DND-41 (cell line): ENCODE results near the gene FAM3D.

Source experiments
- ATAC-seq: fragments of 200-7000 bp; cut with Tn5 transposase; 3 replicates; pipeline ENCODE4 v1.9.1; 2021; ENCODE audit warnings: low read depth; ENCODE audit not compliant: insufficient read depth
- DNase-seq: peaks from one replicate; pipeline ENCODE4 v3.0.0-alpha.2; 2020
- H2AFZ ChIP-seq: 2 replicates; pipeline ENCODE4 v1.6.0; 2012; ENCODE audit warnings: low read depth, low read length
- H3K27ac ChIP-seq: 2 replicates; pipeline ENCODE4 v1.5.1; 2012; ENCODE audit warnings: low read length, inconsistent platforms
- H3K27me3 ChIP-seq: fragments of 200-600 bp; sonication (generic); 2 replicates; pipeline ENCODE4 v1.6.0; 2012; ENCODE audit warnings: low read length, mild to moderate bottlenecking, inconsistent platforms; ENCODE audit not compliant: insufficient read depth, poor library complexity
- H3K36me3 ChIP-seq: 2 replicates; pipeline ENCODE4 v1.5.1; 2012; ENCODE audit warnings: low read length, inconsistent platforms; ENCODE audit not compliant: insufficient read depth
- H3K4me1 ChIP-seq: 2 replicates; pipeline ENCODE4 v1.5.1; 2012; ENCODE audit warnings: mild to moderate bottlenecking, low read length; ENCODE audit not compliant: insufficient read depth
- H3K4me2 ChIP-seq: 2 replicates; pipeline ENCODE4 v1.6.0; 2012; ENCODE audit warnings: mild to moderate bottlenecking, moderate library complexity, low read length, inconsistent platforms; ENCODE audit not compliant: insufficient read depth
- H3K4me3 ChIP-seq, 2 experiments: fragments of 200-600 bp in 1 of 2; shearing (Covaris generic) in 1 of 2; 2 replicates each; pipeline ENCODE4 v1.5.1; 2012 to 2016; ENCODE audit warnings: inconsistent platforms in 2 of 2, low read length in 2 of 2, mild to moderate bottlenecking in 2 of 2, low read depth in 1 of 2, moderate library complexity in 1 of 2
- H3K79me2 ChIP-seq: 2 replicates; pipeline ENCODE4 v1.6.0; 2012; ENCODE audit warnings: low read length, inconsistent platforms; ENCODE audit not compliant: insufficient read depth
- H3K9ac ChIP-seq: 2 replicates; pipeline ENCODE4 v1.6.0; 2012; ENCODE audit warnings: low read depth, mild to moderate bottlenecking, inconsistent platforms, low read length, moderate library complexity
- H3K9me3 ChIP-seq: 2 replicates; pipeline ENCODE4 v1.5.1; 2012; ENCODE audit warnings: low read length, moderate library complexity, mild to moderate bottlenecking, inconsistent platforms; ENCODE audit not compliant: insufficient read depth, severe bottlenecking
- H4K20me1 ChIP-seq: 2 replicates; pipeline ENCODE4 v1.6.0; 2012; ENCODE audit warnings: low read length; ENCODE audit not compliant: insufficient read depth
- CTCF ChIP-seq: IDR thresholded peaks from 2 replicates; pipeline ENCODE4 v1.5.1; 2012; ENCODE audit warnings: borderline replicate concordance, low read length, moderate library complexity, mild to moderate bottlenecking; ENCODE audit not compliant: poor library complexity, severe bottlenecking; ENCODE audit errors: extremely low read depth
- EZH2 ChIP-seq: IDR thresholded peaks from 3 replicates; pipeline ENCODE4 v1.6.1; 2012; ENCODE audit warnings: borderline replicate concordance, low read depth, mild to moderate bottlenecking, moderate library complexity, low read length, inconsistent platforms; ENCODE audit not compliant: severe bottlenecking

FAM3D gene

GRCh38 chr3:58608648-58609047 lies 57.9 kb downstream of the FAM3D start:
- H3K27ac ChIP-seq = no peak overlapping the region
- H3K4me3 ChIP-seq = no peak overlapping the region
- no peaks in the 10 kb centered on the region for H3K4me1 ChIP-seq
- no peak for TF ChIP-seq CTCF
- TF ChIP-seq EZH2 = no peak
- ATAC-seq = no peak
- no peak overlapping the region for H2AFZ ChIP-seq
- H3K36me3 ChIP-seq = no peaks in the 10 kb centered on the region
- H3K9me3 ChIP-seq = no peaks in the 10 kb centered on the region
- no peak overlapping the region for H3K9ac ChIP-seq
- H3K79me2 ChIP-seq = no peaks in the 10 kb centered on the region
- no peak for DNase-seq
- H4K20me1 ChIP-seq = no peaks in the 10 kb centered on the region
- H3K27me3 ChIP-seq = no peaks in the 10 kb centered on the region
- no peak overlapping the region for H3K4me2 ChIP-seq

GRCh38 chr3:58607816-58608215 lies 58.8 kb downstream of the FAM3D start:
- Histone ChIP-seq H3K27me3 (no peaks in the 10 kb centered on the region), H3K4me2 (no peak overlapping the region), H3K4me3 (no peak overlapping the region), H4K20me1 (no peaks in the 10 kb centered on the region), H3K4me1 (no peaks in the 10 kb centered on the region), H3K36me3 (no peaks in the 10 kb centered on the region), H3K27ac (no peak overlapping the region), H3K79me2 (no peaks in the 10 kb centered on the region), H3K9ac (no peak overlapping the region), H2AFZ (no peak overlapping the region), H3K9me3 (no peaks in the 10 kb centered on the region)
- DNase-seq = no peak
- TF ChIP-seq EZH2 (no peak), CTCF (no peak)
- no peak for ATAC-seq

GRCh38 chr3:58606693-58607092 lies 59.9 kb downstream of the FAM3D start:
- Histone ChIP-seq H4K20me1 (no peaks in the 10 kb centered on the region), H2AFZ (no peak overlapping the region), H3K36me3 (no peaks in the 10 kb centered on the region), H3K9ac (no peak overlapping the region), H3K9me3 (no peaks in the 10 kb centered on the region), H3K4me3 (no peak overlapping the region), H3K27me3 (no peaks in the 10 kb centered on the region), H3K27ac (no peak overlapping the region), H3K4me2 (no peak overlapping the region), H3K4me1 (no peaks in the 10 kb centered on the region), H3K79me2 (no peaks in the 10 kb centered on the region)
- no peak for DNase-seq
- no peak for ATAC-seq
- TF ChIP-seq EZH2 = no peak
- TF ChIP-seq CTCF = no peak

GRCh38 chr3:58604031-58604430 lies 62.5 kb downstream of the FAM3D start:
- no peaks in the 10 kb centered on the region for H3K4me1 ChIP-seq
- H3K4me3 ChIP-seq = no peak overlapping the region
- no peak overlapping the region for H2AFZ ChIP-seq
- no peak overlapping the region for H3K9ac ChIP-seq
- no peaks in the 10 kb centered on the region for H4K20me1 ChIP-seq
- no peak overlapping the region for H3K4me2 ChIP-seq
- H3K9me3 ChIP-seq = no peaks in the 10 kb centered on the region
- no peaks in the 10 kb centered on the region for H3K79me2 ChIP-seq
- no peaks in the 10 kb centered on the region for H3K36me3 ChIP-seq
- no peaks in the 10 kb centered on the region for H3K27me3 ChIP-seq
- ATAC-seq = no peak
- H3K27ac ChIP-seq = no peak overlapping the region
- TF ChIP-seq CTCF (no peak), EZH2 (no peak)
- DNase-seq = no peak
